ENCODE data around the gene SYCP3. TPM values are rescaled to one million over a fixed set of nuclear protein-coding genes. Genes with fewer than 3 reads are reported as not detected.

The SYCP3 gene
- total RNA-seq, 4 donors from 2014 or later, result 0.24 TPM; not detected in 3

DNA sequence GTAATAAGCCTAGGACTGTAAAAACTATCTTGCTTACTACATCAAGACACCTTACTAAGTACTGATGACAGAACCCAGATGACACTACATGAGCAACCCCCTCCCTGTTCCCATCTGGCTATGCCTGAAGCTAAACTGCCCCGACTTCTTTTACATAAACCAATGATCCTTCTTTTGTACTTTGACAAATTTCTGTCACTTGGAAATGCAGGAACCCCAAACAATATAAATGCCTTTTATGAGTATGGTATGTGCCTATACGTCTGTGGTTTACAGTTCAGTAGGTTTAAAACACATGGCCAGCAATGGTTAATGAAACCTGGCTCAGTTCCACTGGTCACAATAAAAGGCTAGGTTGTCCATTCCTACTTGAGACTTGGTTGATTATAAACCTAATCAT lies 6.1 kb downstream of the SYCP3 start:
- TF ChIP-seq EP300 (IDR thresholded peaks at IDR 0.05) (no peak), CTCF (IDR thresholded peaks at IDR 0.05) (no peak), POLR2AphosphoS5 (IDR thresholded peaks at IDR 0.05) (no peak), POLR2A (IDR thresholded peaks at IDR 0.05) (no peak)
- Histone ChIP-seq H3K4me1 (no peaks in the 10 kb centered on the region), H3K36me3 (peaks cover 18% of the 10 kb centered on the region), H3K9me3 (no peaks in the 10 kb centered on the region), H3K27me3 (no peaks in the 10 kb centered on the region), H3K4me3 (no peak overlapping the region), H3K27ac (no peak overlapping the region)
- 71% methylated on average over 2 of the region's 2 CpGs for WGBS
- DNase-seq (ENCODE audit: low spot score in 2 of 2), result no peak

GRCh38 chr12:101732318-101732717 lies 6.9 kb downstream of the SYCP3 start:
- Histone ChIP-seq H3K27ac (no peak overlapping the region), H3K27me3 (no peaks in the 10 kb centered on the region), H3K36me3 (peaks cover 17% of the 10 kb centered on the region), H3K4me3 (no peak overlapping the region), H3K4me1 (no peaks in the 10 kb centered on the region), H3K9me3 (no peaks in the 10 kb centered on the region)
- TF ChIP-seq POLR2A (IDR thresholded peaks at IDR 0.05) (no peak), CTCF (IDR thresholded peaks at IDR 0.05) (no peak), EP300 (IDR thresholded peaks at IDR 0.05) (no peak), POLR2AphosphoS5 (IDR thresholded peaks at IDR 0.05) (no peak)
- DNase-seq (ENCODE audit: low spot score in 2 of 2), result no peak
- 90% methylated on average over 1 of the region's 1 CpG for WGBS

DNA sequence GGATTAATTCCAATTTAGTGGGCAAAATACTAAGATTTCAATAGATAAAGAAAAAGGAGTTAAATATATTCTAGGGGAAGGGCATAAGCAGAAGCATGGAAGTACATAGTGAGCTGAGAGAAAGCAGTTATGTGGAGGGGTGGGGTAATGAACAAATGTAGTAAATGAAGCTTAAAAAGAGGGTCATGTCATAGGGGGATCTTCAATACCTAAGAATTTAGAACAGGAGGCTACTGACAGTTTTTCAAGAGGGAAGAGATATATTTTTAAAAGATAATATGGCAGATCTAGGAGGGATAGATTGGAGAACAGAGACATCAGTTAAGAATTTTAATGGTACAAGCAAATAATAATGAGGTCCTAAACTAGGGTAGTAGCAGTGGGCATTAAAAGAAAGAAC lies 9.4 kb downstream of the SYCP3 start:
- Histone ChIP-seq H3K27ac (no peak overlapping the region), H3K27me3 (no peaks in the 10 kb centered on the region), H3K4me3 (no peak overlapping the region), H3K4me1 (no peaks in the 10 kb centered on the region), H3K36me3 (peaks cover 31% of the 10 kb centered on the region), H3K9me3 (no peaks in the 10 kb centered on the region)
- TF ChIP-seq CTCF (IDR thresholded peaks at IDR 0.05) (no peak), POLR2AphosphoS5 (IDR thresholded peaks at IDR 0.05) (no peak), POLR2A (IDR thresholded peaks at IDR 0.05) (no peak), EP300 (IDR thresholded peaks at IDR 0.05) (no peak)
- DNase-seq (ENCODE audit: low spot score in 2 of 2), result no peak

- Histone ChIP-seq H3K4me3 (no peak overlapping the region), H3K27ac (no peak overlapping the region), H3K27me3 (no peaks in the 10 kb centered on the region), H3K9me3 (no peaks in the 10 kb centered on the region), H3K36me3 (peaks cover 37% of the 10 kb centered on the region), H3K4me1 (no peaks in the 10 kb centered on the region)
- no peak for DNase-seq (ENCODE audit: low spot score in 2 of 2)
- TF ChIP-seq CTCF (IDR thresholded peaks at IDR 0.05) (no peak), EP300 (IDR thresholded peaks at IDR 0.05) (no peak), POLR2AphosphoS5 (IDR thresholded peaks at IDR 0.05) (no peak), POLR2A (IDR thresholded peaks at IDR 0.05) (no peak)
These were observed 12.2 kb downstream of the SYCP3 start for GRCh38 chr12:101727098-101727497.

DNA sequence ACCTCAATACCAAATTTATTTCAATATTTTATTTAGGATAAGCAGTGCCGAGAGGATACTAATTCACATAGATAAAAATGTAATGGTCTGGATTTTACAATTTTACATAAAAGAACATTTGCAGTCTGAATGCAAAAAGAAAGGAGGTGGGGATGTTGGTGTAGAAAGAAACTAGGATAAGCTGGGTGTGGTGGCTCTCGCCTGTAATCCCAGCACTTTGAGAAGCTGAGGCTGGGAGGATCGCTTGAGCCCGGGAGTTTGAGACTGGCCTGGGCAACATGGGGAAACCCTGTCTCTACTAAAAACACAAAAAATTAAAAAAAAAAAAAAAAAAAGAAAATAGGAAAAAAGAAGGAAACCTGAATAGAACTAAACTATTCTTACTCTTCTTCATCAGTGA lies 16.9 kb downstream of the SYCP3 start:
- WGBS, result 95% methylated on average over 4 of the region's 4 CpGs
- no peak overlapping the region for H3K4me3 ChIP-seq
- peaks cover 31% of the 10 kb centered on the region for H3K36me3 ChIP-seq
- no peaks in the 10 kb centered on the region for H3K27me3 ChIP-seq
- H3K9me3 ChIP-seq, result no peaks in the 10 kb centered on the region
- no peak for DNase-seq (ENCODE audit: low spot score in 2 of 2)
- no peaks in the 10 kb centered on the region for H3K4me1 ChIP-seq
- H3K27ac ChIP-seq, result no peak overlapping the region
- TF ChIP-seq CTCF (IDR thresholded peaks at IDR 0.05) (no peak), EP300 (IDR thresholded peaks at IDR 0.05) (no peak), POLR2AphosphoS5 (IDR thresholded peaks at IDR 0.05) (no peak), POLR2A (IDR thresholded peaks at IDR 0.05) (no peak)

Data from suprapubic skin (tissue), 4 donors.